GM18508 (cell line): ENCODE data around the gene CD300LB.

Experiments used
- ATAC-seq: cut with Tn5 transposase; IDR thresholded peaks from one replicate; pipeline ENCODE4 v1.9.1; 2021; ENCODE audit warnings: moderate number of reproducible peaks; ENCODE audit not compliant: insufficient read depth, unreplicated experiment

The CD300LB gene

GRCh38 chr17:74550602-74551001, 19.3 kb upstream of the CD300LB start:
- no peak for ATAC-seq

- ATAC-seq = no peak
Measured at GRCh38 chr17:74549343-74549742, 18.1 kb upstream of the CD300LB start.

- no peak for ATAC-seq
Measured at GRCh38 chr17:74547736-74548135, 16.5 kb upstream of the CD300LB start.

DNA sequence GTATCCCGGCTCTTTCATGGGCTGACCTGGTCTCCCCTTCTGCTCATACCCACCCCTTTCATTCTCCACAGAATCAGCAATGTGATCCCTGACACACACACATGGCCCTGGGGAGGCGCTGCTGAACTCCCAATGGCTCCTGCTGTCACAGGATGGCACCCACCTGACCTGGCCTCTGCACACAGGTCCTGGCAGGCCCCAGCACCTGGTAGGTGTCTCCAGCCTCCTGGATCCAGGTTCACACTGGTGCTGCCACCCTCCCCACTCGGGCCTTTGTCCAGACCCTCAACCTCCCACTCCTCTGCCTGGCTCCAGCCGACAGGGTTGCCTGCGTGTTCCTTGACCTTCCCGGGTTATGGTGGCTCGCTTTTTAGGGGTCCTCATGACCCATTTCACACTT, 16.0 kb upstream of the CD300LB start:
- no peak for ATAC-seq

DNA sequence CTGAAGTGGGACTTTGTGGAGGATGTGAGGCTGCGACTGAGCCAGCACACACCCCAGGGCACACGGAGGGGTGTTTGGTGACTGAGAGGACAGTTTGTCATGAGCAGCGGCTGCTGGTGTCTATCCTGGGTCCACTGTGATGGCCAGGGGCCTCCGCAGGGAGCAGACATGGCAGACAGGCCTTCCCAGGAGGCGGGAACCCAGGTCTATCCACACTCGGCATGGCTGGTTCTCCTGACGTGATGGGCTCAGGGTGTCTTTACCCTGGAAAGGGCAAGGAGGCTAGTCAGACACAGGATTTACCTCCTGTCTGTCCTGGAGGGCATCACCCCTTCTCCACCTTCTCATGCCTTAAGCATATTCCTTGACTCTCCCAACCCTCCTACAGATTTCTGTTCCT, 15.3 kb upstream of the CD300LB start:
- no peak for ATAC-seq

- ATAC-seq = no peak
Measured at GRCh38 chr17:74545843-74546230, 14.6 kb upstream of the CD300LB start, which contains the start of gene CD300C. CD300C (minus strand) TSS chr17:74546115; CDS start chr17:74545782, 333 bp downstream.

- no peak for ATAC-seq
Measured at GRCh38 chr17:74544991-74545842, 13.9 kb upstream of the CD300LB start.

DNA sequence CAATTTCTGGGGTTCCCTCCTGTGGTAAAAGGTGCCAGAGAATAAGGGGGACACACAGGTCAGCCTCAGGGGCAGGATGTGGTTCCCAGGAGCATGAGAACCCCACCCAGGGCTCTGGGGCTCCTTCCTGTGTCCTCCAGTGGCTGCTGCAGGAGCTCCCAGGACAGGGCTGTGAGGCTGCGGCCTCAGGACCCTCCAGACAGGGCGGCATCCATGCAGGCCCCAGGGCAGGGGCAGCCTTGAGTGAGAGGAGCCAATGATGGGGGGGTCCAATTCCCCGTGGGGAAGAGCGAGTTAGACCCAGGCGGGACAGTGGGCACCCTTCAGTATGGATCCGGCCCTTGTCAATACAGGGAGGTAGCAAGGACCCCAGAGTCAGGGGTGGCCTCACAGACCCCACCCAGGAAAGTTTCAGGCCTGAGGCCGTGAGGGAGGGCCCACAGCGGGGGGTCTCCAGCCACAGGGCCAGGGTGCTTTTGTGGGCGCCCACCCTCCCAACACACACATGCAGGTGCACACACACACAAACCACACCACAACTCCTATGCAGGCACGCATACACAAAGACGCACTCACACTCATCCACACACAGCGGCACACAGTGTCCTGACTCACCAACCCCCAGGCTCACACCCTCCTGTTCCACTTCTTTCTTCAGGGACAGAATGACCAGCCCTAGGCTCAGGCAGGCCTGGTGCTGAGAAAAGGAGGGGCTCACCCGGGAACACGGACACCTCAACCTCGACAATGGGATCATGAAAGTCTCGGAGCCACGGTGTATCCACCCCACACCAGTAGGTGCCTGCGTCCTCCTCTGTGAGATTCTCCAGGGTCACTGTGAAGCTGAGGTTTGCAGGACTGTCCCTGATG, 12.9 kb upstream of the CD300LB start:
- no peak for ATAC-seq

- no peak for ATAC-seq
Measured at GRCh38 chr17:74543406-74543805, 12.1 kb upstream of the CD300LB start.

- no peak for ATAC-seq
Measured at GRCh38 chr17:74542727-74543383, 11.6 kb upstream of the CD300LB start.

DNA sequence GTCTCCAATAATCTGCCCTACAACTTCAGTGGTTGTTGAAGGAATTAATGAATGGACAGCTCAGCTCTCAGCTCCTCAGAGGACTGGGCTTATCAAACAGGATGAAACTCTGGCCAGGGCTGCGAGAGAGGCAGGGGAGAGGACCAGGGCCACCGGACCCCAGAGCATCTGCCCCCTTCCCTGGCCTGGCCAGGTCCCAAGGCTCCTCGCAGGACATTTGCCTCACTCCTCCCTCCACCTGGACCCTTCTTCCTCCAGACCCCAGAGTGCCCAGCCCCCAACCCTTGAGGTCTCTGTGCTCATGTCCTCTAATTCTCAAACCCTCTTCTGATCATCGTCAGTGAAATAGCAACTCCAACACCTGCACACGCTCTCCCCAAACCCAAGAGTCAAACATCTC, 10.9 kb upstream of the CD300LB start:
- no peak for ATAC-seq

DNA sequence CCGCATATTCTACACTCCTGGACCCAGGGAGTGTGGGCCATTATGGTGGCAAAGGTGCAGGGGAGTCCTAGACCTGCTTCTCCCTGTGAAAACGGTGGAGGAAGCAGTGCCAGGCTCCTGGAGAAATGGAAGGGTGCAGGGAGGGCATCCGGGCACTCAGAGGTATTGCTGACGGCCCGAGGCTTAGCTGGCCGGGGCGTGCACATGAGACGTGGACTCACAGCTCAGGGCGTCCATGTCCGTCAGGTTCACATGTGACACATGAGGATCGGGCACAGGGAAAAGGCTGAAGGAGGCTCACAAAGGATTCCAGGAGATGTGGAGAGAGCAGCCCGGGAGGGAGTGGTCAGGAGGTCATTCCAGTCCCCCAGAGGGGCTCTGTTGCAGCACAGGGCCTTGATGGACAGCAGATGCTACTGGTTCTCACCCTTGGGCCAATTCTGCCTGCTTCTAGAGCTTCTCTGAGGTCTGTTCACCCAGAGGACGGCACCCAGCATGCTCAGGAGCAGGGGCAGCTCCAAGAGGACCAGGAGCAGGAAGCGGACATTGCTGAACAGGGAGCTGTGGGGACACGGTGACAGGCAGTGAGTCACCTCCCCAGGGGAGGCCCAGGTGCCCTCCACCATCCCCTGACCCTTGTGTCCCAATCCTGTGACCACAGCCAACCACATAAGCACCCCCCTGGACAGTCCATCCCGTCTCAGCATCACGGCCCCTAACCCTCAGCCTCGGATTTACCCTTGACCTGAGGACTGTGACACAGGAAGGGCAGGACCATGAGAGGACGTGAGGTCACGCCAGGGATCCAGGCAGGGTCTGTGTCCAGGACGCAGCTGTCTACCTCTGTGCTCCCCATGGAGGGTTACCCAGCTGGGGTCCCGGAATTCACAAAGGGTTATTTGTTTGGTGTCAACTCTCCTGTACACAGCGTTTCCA, 10.2 kb upstream of the CD300LB start:
- ATAC-seq = no peak

DNA sequence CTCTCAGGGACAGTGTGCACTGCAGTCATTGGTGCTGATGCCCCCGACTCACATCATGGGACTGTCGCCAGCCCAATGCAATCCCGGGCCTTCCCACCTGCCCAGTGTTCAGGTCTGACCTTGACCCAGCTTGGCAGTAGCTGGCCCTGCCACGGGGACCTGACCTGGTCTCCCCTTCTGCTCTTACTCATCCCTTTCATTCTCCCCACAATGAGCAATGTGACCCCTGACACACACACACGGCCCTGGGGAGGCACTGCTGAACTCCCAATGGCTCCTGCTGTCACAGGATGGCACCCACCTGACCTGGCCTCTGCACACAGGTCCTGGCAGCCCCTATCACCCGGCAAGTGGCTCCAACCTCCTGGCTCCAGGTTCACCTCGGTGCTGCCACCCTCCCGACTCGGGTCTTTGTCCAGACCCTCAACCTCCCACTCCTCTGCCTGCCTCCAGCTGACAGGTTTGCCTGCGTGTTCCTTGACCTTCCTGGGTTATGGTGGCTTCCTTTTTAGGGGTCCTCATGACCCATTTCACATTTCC, 8.1 kb upstream of the CD300LB start:
- ATAC-seq = no peak

GRCh38 chr17:74536890-74537289, 5.6 kb upstream of the CD300LB start:
- ATAC-seq = no peak

- ATAC-seq = no peak
Measured at GRCh38 chr17:74532115-74532514, 840 bp upstream of the CD300LB start.

- no peak for ATAC-seq
Measured at GRCh38 chr17:74530831-74531150, 484 bp downstream of the CD300LB start.

- ATAC-seq = no peak
Measured at GRCh38 chr17:74529243-74529642, 2.0 kb downstream of the CD300LB start.

- peak; percentile 75 for ATAC-seq
Measured at GRCh38 chr17:74528491-74529199, 2.6 kb downstream of the CD300LB start.

DNA sequence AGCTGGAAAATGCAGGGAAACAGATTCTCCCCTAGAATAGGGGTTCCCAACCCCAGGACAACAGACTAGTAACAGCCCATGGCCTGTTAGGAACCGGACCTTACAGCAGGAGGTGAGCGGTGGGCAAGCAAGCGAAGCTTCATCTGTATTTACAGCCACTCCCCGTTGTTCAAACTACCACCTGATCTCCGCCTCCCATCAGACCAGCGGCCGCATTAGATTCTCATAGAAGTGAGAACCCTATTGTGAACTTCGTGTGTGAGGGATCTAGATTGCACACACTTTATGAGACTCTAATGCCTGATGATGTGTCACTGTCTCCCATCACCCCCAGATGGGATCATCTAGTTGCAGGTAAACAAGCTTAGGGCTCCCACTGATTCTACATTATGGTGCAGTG, 3.5 kb downstream of the CD300LB start:
- ATAC-seq = no peak
